ENCODE measurements around the gene GALR1.
"Not testable (repeated sequence)": the region's sequence is repeated elsewhere in the genome, so short reads cannot be mapped to it uniquely, and the experiment has no call there.

GALR1 gene

GRCh38 chr18:77249569-77250500 is at the start of gene GALR1:
Gene GALR1, plus strand, starts transcription at chr18:77249848. Its CDS starts 701 bp downstream, at chr18:77250549.
- DNase-seq = no peak

GRCh38 chr18:77201506-77201905 is 48.1 kb upstream of the GALR1 start:
- no peak for DNase-seq

- DNase-seq = no peak
These were observed 47.3 kb upstream of the GALR1 start for GRCh38 chr18:77202329-77202728.

- no peak for DNase-seq
These were observed 46.6 kb upstream of the GALR1 start for GRCh38 chr18:77203071-77203470.

- DNase-seq = no peak
These were observed 45.8 kb upstream of the GALR1 start for GRCh38 chr18:77203851-77204250.

- DNase-seq = no peak
These were observed 43.9 kb upstream of the GALR1 start for GRCh38 chr18:77205769-77206168.

- no peak for DNase-seq
These were observed 42.8 kb upstream of the GALR1 start for GRCh38 chr18:77206676-77207374.

- peak; percentile 50 to 54 for DNase-seq
These were observed 42.1 kb upstream of the GALR1 start for GRCh38 chr18:77207540-77207939.

- DNase-seq = no peak
These were observed 40.7 kb upstream of the GALR1 start for GRCh38 chr18:77208964-77209363.

- DNase-seq = no peak
These were observed 40.1 kb upstream of the GALR1 start for GRCh38 chr18:77209587-77209986.

GRCh38 chr18:77210249-77210648 is 39.4 kb upstream of the GALR1 start:
- DNase-seq = no peak

GRCh38 chr18:77218642-77219041 is 31.0 kb upstream of the GALR1 start:
- no peak for DNase-seq

- DNase-seq = no peak
These were observed 28.9 kb upstream of the GALR1 start for GRCh38 chr18:77220726-77221125.

- DNase-seq = no peak
These were observed 27.2 kb upstream of the GALR1 start for GRCh38 chr18:77222464-77222863.

GRCh38 chr18:77223221-77223639 is 26.4 kb upstream of the GALR1 start:
- peak in 1 of 2 experiments; percentile 16 for DNase-seq

- DNase-seq = no peak
These were observed 26.0 kb upstream of the GALR1 start for GRCh38 chr18:77223653-77224052.

- no peak for DNase-seq
These were observed 19.0 kb upstream of the GALR1 start for GRCh38 chr18:77230645-77231044.

- no peak for DNase-seq
These were observed 14.9 kb upstream of the GALR1 start for GRCh38 chr18:77234504-77235365.

- DNase-seq = not testable (repeated sequence)
These were observed 10.4 kb upstream of the GALR1 start for GRCh38 chr18:77239285-77239684.

- DNase-seq = no peak
These were observed 627 bp upstream of the GALR1 start for GRCh38 chr18:77248873-77249568.

GRCh38 chr18:77250501-77250925 is 865 bp downstream of the GALR1 start:
- no peak for DNase-seq
